Smooth muscle cell (in vitro differentiated cells): Measurements from ENCODE around the gene MMAB. TPM values are rescaled to one million over a fixed set of nuclear protein-coding genes. Genes with fewer than 3 reads are reported as not detected.

ENCODE experiments used
- DNase-seq: peaks from one replicate; lab custom pipeline; 2025; ENCODE audit not compliant: unreplicated experiment; lab: John Stamatoyannopoulos, UW
- H2AFZ ChIP-seq: fragments of 200-600 bp; sonication (generic); 2 replicates; pipeline ENCODE4 v1.6.0; 2016; ENCODE audit warnings: antibody characterized with exemption, low read depth, mild to moderate bottlenecking
- H3F3A ChIP-seq: fragments of 200-600 bp; sonication (generic); 2 replicates; pipeline ENCODE4 v1.6.0; 2017; ENCODE audit warnings: antibody characterized with exemption, low read depth
- H3K27ac ChIP-seq: fragments of 200-600 bp; sonication (generic); 2 replicates; pipeline ENCODE4 v1.5.1; 2016; ENCODE audit warnings: low read depth, mild to moderate bottlenecking
- H3K27me3 ChIP-seq: fragments of 200-600 bp; sonication (generic); 2 replicates; pipeline ENCODE4 v1.6.1; 2016; ENCODE audit warnings: low read depth, mild to moderate bottlenecking
- H3K36me3 ChIP-seq: fragments of 200-600 bp; sonication (generic); 2 replicates; pipeline ENCODE4 v1.5.1; 2016; ENCODE audit warnings: low read depth
- H3K4me1 ChIP-seq: fragments of 200-600 bp; sonication (generic); 2 replicates; pipeline ENCODE4 v1.5.1; 2016; ENCODE audit warnings: low read depth
- H3K4me2 ChIP-seq: fragments of 200-600 bp; sonication (generic); 2 replicates; pipeline ENCODE4 v1.6.0; 2016; ENCODE audit warnings: mild to moderate bottlenecking
- H3K4me3 ChIP-seq: fragments of 200-600 bp; sonication (generic); 2 replicates; pipeline ENCODE4 v1.5.1; 2016; ENCODE audit warnings: mild to moderate bottlenecking
- H3K79me2 ChIP-seq: fragments of 200-600 bp; sonication (generic); 2 replicates; pipeline ENCODE4 v1.6.0; 2016; ENCODE audit warnings: low read depth, mild to moderate bottlenecking
- H3K9ac ChIP-seq: fragments of 200-600 bp; sonication (generic); 2 replicates; pipeline ENCODE4 v1.6.0; 2016; ENCODE audit warnings: low read depth
- H3K9me3 ChIP-seq: fragments of 200-600 bp; sonication (generic); replicated peaks from 2 replicates; pipeline ENCODE4 v1.5.1; 2016; ENCODE audit warnings: low read depth
- H4K20me1 ChIP-seq: fragments of 200-600 bp; sonication (generic); 2 replicates; pipeline ENCODE4 v1.6.0; 2016; ENCODE audit warnings: low read depth
- CTCF ChIP-seq: fragments of 200-600 bp; sonication (generic); IDR thresholded peaks from 2 replicates; pipeline ENCODE4 v1.5.1; 2017; ENCODE audit warnings: borderline replicate concordance, mild to moderate bottlenecking, antibody characterized with exemption; ENCODE audit not compliant: insufficient read depth, poor library complexity, severe bottlenecking
- WGBS: methylation state at CpG from one replicate; pipeline ENCODE4 v1.1.7; 2016; ENCODE audit warnings: low lambda C conversion rate; 5-methylcytosine and 5-hydroxymethylcytosine counted together
- polyA plus RNA-seq: library from polyadenylated mRNA; unstranded; fragments of >200 nt; fragmentation: Nextera tagmentation; extraction: Ambion mirVana; gene quantifications from 2 replicates; pipeline ENCODE4 v1.2.1, GENCODE V29; 2016
- total RNA-seq: library from RNA; depleted of rRNA; stranded (reverse); fragments of >200 nt; gene quantifications from 2 replicates; pipeline ENCODE4 v1.2.3, GENCODE V29; 2014

The MMAB gene
- total and polyA plus RNA-seq, 2 experiments from 2014 or later, result 20.2 to 51.7 TPM

- Histone ChIP-seq H2AFZ (no peak overlapping the region), H3K9ac (no peak overlapping the region), H3K27me3 (no peaks in the 10 kb centered on the region), H3F3A (peaks cover 15% of the 10 kb centered on the region), H3K9me3 (no peaks in the 10 kb centered on the region), H3K27ac (no peak overlapping the region), H4K20me1 (no peaks in the 10 kb centered on the region), H3K4me3 (no peak overlapping the region), H3K79me2 (no peaks in the 10 kb centered on the region), H3K36me3 (no peaks in the 10 kb centered on the region), H3K4me1 (peaks cover 4% of the 10 kb centered on the region), H3K4me2 (no peak overlapping the region)
- 92% methylated on average over 16 of the region's 16 CpGs for WGBS
- no peak for TF ChIP-seq CTCF
- DNase-seq, result no peak
Measured at GRCh38 chr12:109540526-109541412, 32.5 kb downstream of the MMAB start.

- Histone ChIP-seq H3K4me2 (peak overlapping the region; percentile 66), H3K9me3 (no peaks in the 10 kb centered on the region), H3K4me3 (no peak overlapping the region), H3F3A (peaks cover 15% of the 10 kb centered on the region), H3K27me3 (no peaks in the 10 kb centered on the region), H3K36me3 (no peaks in the 10 kb centered on the region), H3K79me2 (no peaks in the 10 kb centered on the region), H4K20me1 (no peaks in the 10 kb centered on the region), H3K27ac (peak overlapping the region; percentile 65), H2AFZ (no peak overlapping the region), H3K9ac (no peak overlapping the region), H3K4me1 (peaks cover 4% of the 10 kb centered on the region)
- DNase-seq, result no peak
- 12% methylated on average over 9 of the region's 9 CpGs for WGBS
- no peak for TF ChIP-seq CTCF
Measured at GRCh38 chr12:109539508-109539907, 33.8 kb downstream of the MMAB start.

GRCh38 chr12:109538191-109538863, 35.0 kb downstream of the MMAB start:
- no peaks in the 10 kb centered on the region for H3K79me2 ChIP-seq
- no peaks in the 10 kb centered on the region for H3K9me3 ChIP-seq
- H3K36me3 ChIP-seq, result no peaks in the 10 kb centered on the region
- no peak overlapping the region for H3K9ac ChIP-seq
- H3K4me2 ChIP-seq, result peak overlapping the region; percentile 66
- H3K27me3 ChIP-seq, result no peaks in the 10 kb centered on the region
- no peak overlapping the region for H2AFZ ChIP-seq
- H3F3A ChIP-seq, result peaks cover 15% of the 10 kb centered on the region
- no peak for TF ChIP-seq CTCF
- H3K4me3 ChIP-seq, result no peak overlapping the region
- WGBS, result 22% methylated on average over 16 of the region's 16 CpGs
- peaks cover 4% of the 10 kb centered on the region for H3K4me1 ChIP-seq
- no peak for DNase-seq
- H3K27ac ChIP-seq, result peak overlapping the region; percentile 65
- no peaks in the 10 kb centered on the region for H4K20me1 ChIP-seq
